SKM-1 treated with dmso at 0.1 percent for 144 hours (cell line): ENCODE results near the gene URB2.
"Not testable (repeated sequence)": the region's sequence is repeated elsewhere in the genome, so short reads cannot be mapped to it uniquely, and the experiment has no call there.

Experiments
- DNase-seq: peaks from one replicate; lab custom pipeline; 2025; ENCODE audit not compliant: unreplicated experiment; lab: John Stamatoyannopoulos, UW

Gene URB2

DNA sequence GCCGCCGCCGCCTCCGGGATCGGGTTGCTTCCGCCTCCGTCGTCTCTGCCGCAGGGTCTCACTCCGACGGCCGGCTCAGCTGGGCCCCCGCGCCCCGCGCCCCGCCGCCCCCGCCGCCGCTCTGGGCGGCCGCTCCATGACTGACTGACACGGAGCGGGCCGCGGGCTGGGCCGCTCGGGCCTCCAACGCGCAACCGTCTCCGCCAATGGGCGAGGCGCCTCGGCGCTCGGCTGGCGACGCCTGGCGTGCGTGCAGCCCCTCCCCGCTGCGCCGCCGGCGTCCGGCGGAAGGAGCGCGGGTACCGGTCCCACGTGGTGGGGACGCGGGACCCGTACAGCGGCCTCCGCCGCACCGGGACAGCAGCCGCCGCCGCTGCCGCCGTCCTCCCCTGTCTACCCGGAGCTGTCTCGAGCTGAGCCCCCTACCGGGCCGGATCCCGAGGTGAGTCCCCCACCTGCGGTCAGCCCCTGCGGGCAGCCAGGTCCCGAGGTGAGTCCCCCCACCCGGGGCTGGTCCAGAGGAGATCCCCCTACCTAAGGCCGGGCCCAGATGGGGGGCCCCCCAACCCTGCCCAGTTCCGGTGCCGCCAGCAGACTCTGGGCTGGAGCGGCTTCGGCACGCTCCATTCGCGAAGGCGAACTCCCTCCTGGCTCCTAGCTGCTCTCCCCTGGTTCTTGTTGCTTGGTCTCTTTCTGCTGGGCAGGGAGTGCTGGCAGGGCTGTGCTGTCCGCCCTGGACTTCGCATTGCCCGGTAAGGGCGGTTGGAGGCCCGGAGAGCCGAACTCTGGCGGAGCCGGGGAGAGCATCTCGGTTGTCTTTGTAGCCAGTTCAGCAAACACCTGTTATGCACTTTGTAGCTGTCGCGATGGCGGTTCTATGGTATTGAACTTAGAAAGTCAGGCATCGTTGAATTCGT is at the start of gene URB2, which contains the start of gene TAF5L:
Gene URB2, plus strand, starts transcription at position 333 of the 917 bp plus-strand sequence. CDS start 1,387 bp downstream, outside the sequence.
Gene TAF5L, minus strand, starts transcription at position 208 of the 917 bp plus-strand sequence. CDS start 11,640 bp downstream, outside the sequence.
- DNase-seq = peak; percentile 93

DNA sequence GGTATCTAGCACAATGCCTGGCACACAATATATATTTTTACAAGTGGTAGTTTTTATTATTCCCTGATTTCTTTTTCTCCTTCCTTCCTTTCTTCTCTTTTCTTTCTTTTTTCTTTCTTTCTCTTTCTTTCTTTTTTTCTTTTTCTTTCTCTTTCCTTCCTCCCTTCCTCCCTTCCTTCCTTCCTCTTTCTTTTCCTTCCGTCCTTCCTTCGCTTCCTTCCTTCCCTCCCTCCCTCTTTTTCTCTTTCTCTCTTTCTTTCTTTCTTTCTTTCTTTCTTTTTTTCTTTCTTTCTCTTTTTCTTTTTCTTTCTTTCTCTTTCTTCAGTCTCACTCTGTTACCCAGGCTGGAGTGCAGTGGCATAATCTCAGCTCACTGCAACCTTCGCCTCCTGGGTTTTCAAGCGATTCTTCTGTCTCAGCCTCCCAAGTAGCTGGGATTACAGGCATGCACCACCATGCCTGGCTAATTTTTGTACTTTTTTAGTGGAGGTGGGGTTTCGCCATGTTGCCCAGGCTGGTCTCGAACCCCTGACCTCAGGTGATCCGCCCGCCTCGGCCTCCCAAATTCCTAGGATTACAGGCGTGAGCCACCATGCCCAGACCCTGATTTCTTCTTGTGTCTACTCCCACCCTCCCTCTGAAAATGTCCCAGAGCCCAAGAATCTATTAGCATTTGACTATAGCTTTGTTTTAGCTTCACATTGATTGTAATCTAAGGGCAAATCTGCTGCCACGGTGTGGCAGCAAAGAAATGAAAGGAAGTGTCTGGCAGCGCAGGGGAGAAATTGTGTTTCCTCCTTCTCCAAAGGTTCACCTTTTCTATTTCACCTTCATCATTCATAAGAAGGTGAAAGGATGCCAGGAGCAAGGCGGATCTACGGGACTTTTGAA is 47.6 kb upstream of the URB2 start:
- DNase-seq = no peak

DNA sequence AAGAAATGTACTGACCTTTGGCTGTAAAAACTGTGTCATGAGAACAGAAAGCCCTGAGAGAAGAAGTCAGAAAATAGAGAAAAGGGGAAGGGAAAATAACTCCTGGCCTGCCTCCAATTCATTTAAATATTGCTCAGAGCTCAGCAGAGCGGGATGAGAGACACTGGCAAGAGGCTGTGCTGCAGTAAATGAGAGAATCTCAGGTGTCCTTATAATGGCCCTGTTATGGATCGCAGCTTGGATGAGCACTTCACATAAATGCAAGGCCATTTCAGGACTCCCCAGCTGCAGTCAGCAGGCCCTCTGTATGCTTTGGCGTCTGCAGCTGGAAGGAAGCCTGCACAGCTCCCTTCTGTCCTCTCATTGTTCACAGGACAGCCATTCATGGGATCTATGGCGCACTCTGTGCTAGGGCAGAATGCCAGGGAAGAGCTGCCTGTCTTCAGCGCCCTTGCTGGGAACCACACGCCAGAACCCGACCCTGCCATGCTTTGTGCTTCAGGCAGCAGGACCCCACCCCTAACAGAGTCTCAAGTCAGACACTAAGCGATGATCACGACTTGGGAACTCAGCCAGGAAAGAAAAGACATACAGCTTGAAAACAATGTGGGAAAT is 46.9 kb upstream of the URB2 start:
- peak; percentile 91 for DNase-seq

DNA sequence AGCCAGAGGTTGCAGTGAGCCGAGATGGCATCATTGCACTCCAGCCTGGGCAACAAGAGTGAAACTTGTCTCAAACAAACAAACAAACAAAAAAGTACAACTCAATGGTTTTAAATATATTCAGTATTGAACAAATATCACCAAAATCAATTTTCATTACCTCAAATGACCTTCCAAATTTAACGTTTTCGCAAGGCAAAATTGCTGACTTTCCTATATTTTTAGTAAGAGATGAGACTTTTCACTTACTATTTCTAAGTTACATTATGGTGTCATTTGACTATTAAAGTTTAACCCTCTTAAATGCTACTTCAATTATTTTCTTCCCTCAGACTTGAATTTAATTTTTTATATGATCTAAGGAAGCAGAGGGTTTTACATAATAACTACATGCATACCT is 44.6 kb upstream of the URB2 start:
- no peak for DNase-seq

DNA sequence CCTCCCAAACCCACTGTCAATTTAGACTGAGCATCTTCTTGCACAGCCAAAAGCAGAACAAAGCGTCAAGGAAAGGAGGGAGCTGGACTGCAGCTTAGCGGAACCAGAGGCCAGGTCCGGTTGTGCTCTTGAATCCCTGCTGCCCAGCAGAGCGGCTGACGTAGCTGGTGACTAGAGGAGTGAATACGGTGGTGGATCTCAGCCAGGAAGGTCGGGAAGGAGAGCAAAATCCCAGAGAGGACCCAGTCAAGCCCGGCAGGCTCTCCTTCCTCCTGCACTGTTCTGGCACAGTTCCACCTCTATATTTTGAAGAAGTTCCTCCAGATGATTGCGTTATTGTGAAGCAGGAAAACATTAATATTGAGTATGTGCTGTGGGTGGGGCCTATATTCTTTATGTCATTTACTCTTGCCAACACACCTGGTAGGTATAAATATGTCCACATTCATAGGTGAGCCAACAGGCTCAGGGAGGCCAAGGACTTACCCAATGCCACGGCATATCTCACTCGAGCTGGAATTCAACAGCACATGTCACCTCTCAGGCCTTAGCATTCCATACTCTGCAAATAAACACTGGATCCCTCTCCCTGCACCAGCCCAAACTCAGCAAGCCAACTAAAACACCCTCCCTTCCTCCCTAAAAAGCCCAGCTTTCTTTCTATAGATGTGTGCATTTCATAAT is 43.9 kb upstream of the URB2 start:
- DNase-seq = peak; percentile 83

DNA sequence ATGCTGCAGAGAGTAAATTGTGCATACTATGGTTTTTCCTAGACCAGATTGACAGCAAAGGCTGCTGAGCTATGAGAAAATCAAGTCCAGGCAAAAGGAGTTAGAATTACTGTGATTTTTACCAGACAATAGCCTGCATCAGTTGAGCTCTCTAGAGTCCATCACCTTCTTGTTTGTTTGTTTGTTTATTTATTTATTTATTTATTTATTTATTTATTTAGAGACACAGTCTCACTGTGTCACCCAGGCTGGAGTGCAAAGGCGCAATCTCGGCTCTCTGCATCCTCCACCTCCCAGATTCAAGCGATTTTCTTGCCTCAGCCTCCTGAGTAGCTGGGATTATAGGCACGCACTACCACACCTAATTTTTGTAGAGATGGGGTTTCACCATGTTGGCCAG is 43.3 kb upstream of the URB2 start:
- DNase-seq = no peak

DNA sequence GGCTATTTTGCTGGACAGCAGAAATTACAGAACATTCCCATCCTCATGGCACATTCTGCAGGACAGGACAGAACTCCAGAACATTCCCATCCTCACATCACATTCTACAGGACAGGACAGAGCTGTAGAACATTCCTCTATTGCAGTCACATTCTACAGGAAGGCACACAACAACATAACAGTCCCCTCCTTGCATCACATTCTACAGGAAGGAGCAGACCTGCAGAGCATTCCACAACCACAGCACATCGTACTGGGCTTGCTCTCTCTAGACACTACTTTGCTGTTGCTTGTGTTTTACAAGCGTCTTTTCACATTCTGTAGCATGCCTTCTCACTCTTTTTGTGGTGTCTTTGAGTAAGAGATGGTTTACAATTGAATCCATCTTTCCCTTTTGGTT is 40.7 kb upstream of the URB2 start:
- DNase-seq = no peak

DNA sequence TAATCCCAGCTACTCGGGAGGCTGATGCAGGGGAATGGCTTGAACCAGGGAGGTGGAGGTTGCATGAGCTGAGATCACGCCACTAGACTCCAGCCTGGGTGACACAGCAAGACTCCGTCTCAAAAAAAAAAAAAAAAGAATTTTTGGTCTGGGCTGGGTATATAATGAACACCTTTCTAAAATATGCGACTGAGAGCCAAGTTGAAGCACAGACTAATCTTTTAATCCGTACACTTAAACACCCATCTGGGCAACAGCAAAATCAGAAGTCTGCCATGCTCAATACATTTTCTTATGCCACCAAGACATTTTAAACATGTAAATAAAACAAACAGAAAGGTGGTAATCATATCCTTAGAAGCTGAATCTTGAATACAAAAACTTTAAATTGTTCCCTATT is 35.9 kb upstream of the URB2 start:
- DNase-seq = no peak

DNA sequence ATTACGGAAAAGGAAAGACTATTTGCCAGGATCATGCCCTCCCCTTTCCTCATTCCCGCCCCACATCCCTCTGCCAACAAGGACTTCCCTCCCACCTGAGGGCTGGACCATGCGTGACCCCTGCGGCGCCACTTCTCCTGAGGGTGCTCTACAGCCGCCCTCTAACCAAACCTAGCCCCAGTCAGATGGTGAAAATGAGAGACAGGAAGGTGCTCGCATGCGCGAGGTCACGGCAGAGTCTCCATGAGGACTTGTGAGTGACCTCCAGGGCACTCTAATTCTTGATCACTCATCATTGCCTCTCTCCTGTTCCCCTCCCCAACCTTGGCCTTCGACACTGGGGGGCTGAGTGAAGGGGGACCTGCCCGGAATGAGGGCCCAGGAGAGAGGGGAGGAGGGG is 32.2 kb upstream of the URB2 start:
- no peak for DNase-seq

DNA sequence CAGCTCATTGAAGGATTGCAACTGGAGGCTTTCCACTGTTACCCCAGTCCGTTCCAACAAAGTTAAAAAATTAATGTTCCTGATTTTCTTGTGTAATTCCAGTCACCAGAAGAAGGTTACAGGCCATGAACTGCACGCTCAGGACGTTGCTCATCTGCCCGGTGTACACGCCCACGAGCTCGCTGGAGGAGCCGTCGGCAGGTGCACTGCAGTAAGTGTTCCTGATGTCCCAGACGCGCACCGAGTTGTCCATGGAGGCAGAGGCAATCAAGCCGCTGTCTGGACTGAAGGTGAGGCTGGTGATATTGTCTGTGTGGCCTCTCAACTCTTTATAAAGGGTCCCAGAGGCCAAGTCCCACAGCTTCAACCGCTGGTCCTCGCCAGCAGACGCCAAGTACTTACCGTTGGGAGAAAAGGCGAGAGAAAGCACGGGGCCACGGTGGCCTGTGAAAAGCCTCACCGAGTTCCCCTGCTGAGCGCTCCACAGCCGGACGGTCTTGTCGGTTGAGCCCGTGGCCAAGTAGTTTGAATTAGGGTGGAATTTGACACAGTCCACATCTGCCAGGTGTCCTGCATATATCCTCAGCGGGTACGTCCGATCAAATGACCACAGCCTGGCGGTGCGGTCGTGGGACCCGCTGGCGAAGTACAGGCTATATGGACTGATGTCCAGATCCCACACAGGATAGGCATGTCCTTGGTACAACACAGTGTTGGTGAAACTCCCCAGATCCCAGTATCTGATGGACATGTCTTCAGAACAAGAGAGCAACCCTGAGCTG is 31.6 kb upstream of the URB2 start:
- no peak for DNase-seq

DNA sequence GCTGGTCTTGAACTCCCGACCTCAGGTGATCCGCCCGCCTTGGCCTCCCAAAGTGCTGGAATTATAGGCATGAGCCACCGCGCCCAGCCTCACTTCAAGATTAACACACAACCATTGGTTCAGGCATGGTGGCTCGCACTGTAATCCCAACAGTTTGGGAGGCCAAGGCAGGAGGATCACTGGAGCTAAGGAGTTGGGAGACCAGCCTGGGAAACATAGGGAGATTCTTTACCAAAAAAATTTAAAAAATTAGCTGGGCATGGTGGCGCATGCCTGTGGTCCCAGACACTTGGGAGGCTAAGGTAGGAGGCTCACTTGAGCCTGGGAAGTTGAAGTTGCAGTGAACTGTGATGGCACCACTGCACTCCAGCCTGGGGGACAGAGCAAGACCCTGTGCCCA is 30.2 kb upstream of the URB2 start:
- DNase-seq = not testable (repeated sequence)

DNA sequence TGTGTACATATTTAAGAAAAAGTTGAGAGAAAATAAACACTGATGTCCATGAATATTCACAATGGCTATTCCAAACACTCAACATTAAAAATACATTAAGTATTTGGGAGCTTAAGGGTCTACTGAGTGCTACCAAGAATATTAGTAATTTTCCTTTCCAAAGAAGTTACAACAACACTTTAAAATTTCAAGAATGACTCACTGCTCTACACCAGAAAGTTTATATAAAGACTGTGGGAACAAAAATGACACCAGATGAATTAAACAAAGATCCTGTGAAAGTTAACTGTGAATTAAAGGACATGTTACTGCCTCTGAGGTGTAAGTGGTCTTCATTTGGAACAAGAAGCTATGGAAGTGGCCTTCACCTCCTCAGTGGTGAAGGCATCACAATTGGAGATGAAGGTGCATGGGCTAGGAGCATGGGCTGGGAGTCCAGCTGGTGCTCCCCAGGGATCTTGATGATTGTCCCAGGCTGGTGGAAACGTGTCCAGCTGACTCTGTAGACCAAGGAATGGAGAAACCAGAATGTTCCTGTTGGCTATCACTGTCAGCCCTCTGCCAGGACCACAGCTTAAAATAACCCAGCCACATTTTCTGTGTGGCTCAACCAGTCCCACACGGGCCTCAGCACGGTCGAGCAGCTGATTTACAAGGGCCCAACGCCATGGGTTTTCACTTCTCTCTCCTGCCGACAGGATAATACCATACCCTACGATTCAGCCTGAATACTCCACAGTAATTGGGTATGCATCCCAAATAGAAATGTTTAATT is 28.9 kb upstream of the URB2 start:
- no peak for DNase-seq

DNA sequence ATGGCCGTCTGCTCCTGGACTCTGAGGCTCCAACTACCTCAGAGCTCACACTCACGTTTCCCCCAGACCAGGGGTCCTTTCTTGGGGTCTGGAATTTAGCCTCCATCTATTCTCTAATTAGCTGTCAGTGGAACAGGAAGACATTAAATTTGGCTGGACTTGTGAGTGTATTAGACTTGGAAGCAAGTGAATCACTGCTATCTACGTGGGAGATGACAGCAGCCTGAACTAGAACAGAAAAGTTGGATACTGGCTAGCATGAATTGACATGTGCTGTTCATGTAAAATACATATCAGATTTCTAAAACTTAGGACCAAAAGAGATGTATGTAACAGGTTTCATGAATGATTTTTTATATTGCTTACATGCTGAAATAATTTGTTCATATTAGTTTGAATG is 28.2 kb upstream of the URB2 start:
- DNase-seq = no peak

DNA sequence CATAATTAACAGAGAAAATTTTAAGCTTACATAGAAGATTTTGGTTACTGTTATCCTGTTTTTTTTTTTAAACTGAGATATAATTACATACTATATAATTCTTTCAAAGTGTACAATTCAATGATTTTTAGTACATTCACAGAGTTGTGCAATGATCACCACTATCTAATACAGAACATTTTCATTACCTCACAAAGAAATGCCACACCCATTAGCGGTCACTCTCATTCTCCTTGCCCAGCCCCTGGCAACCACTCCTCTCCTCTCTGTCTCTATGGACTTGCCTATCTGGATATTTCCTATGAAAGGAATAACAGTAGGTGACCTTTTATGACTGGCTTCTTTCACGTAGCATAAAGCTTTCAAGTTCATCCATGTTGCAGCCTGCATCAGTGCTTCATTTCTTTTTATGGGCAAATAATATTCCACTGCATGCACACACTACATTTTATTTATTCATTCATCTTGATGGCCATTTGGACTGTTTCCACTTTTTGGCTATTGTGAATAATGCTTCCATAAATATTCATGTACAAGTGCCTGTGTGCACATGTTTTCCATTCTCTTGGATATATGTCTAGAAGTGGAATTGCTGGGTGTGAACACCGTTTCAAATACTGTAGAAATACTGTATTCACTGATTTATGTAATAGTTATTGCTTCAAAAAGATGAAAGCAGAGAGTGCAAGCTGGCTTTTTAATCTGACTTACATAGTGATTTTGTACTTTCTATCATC is 26.7 kb upstream of the URB2 start:
- no peak for DNase-seq

DNA sequence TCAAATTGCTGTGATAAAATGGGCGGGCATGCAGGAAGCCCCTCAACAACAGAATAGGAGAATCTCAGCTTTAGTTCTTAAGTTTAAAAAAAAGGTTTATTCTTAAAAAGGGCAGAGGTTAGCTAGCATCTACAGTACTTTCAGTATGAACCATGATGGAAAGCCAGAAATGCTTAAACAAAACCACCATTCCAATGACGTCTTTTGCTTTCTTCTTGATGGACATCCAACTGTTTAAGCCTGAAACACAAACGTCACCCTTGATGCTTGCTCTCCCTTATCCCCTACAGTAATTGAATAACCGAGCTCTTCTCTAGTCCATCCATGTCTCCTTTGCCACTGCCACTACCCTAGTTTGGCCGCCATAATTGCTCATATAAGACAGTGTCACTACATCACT is 25.8 kb upstream of the URB2 start:
- DNase-seq = no peak

DNA sequence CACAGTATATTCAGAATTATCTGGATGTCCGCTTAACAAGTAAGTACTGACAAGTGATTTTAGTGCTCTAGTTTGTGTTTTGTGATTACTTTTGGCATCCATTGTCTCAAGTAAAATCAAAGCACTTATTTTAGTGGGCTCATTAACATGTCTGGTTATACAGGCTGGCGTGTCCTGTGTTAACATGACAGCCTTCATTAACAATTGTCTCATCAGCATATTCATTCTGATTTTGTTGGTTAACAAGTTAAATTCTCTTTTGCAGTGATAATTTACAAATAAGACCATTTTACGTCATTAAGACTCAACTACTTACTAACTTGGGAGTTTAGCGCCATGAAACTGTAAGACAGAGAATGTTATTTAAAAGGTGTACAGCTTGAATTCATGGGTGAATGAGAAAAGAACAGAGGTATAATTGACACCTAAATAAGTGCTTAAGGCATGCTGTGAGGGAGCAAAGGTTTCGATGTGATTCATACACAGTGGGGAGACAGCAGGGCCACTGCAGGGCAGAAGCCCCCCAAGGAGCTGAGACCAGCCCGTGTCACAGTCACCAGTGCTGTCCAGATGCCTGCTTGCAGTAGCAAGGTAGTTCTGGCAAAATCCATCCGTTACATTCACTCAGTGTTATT is 22.6 kb upstream of the URB2 start:
- no peak for DNase-seq

DNA sequence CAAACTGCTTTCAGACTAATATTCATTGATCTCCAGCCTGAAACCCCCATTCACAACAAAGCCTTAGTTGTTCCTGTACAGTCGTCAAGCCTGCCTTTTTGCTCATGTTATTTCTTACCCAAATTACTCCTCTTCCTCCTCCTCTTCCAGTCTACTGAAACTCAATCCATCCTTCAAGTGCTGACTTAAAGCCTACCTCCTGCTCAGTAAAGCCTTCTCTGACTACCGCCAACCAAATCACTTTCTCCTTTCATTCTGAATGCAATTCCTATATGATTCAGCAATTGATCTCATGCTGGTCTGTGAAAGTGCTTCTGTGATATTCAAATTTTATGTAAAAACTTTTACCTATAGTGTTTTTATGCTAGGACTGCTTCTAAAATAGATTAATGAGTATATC is 18.7 kb upstream of the URB2 start:
- no peak for DNase-seq

DNA sequence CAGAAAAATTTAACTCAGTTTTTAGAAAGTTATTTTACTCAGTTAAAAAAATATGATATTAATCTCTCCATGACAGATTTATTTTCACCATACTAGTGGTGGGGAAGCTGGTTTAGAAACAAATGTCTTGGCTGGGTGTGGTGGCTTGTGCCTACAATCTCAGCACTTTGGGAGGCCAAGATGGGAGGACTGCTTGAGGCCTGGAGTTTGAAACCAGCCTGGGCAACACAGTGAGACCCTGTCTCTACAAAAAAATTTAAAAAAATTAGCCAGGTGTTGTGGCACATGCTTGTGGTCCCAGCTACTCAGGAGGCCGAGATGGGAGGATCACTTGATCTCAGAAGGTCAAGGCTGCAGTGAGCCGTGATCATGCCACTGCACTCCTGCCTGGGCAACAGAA is 17.5 kb upstream of the URB2 start:
- DNase-seq = no peak
